GM23248 (cell line): ENCODE data around the gene NFKB1.

Experiments used
- EZH2 ChIP-seq: fragments of 200-600 bp; sonication (generic); IDR thresholded peaks from 2 replicates; pipeline ENCODE4 v1.6.1; 2018; ENCODE audit warnings: antibody characterized with exemption, mild to moderate bottlenecking; ENCODE audit not compliant: insufficient read depth, poor library complexity, severe bottlenecking
- EZH2phosphoT487 ChIP-seq: fragments of 200-600 bp; sonication (generic); IDR thresholded peaks from 2 replicates; pipeline ENCODE4 v1.6.1; 2018; ENCODE audit warnings: antibody characterized with exemption, moderate library complexity, mild to moderate bottlenecking, low read depth; ENCODE audit not compliant: insufficient read depth

GRCh38 chr4:102601586-102602227 lies 100.5 kb downstream of the NFKB1 start:
- TF ChIP-seq EZH2, result no peak
- no peak for TF ChIP-seq EZH2phosphoT487
